NCI-H146 treated with DMSO at 0.1 percent for 48 hours (cell line): Measurements from ENCODE around the gene DCT.

Experiments used
- DNase-seq: peaks from one replicate; lab custom pipeline; 2025; ENCODE audit not compliant: unreplicated experiment; lab: John Stamatoyannopoulos, UW

DCT gene

GRCh38 chr13:94400874-94401273 is 78.6 kb downstream of the DCT start:
- no peak for DNase-seq

GRCh38 chr13:94399812-94400211 is 79.7 kb downstream of the DCT start:
- DNase-seq: no peak

DNA sequence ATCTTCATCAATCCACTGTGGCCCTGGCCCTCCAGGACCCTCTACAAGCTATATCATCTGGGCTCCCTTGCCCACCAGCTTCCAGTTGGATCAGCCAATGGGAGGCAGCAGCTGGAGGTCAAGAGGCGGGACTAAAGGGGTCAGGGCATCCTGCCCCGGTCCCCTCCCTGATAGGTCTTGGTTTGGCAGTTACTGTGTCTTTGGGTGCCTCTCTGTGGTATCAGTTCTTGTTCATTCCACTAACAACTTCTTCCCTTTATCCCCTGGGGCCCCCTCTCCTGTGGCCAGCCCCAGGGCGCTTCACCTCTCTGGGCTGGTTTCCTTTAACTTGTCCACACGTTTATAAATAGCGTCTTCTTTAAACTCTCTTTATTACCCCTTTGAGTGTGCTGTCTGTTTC is 83.6 kb downstream of the DCT start:
- DNase-seq: no peak

DNA sequence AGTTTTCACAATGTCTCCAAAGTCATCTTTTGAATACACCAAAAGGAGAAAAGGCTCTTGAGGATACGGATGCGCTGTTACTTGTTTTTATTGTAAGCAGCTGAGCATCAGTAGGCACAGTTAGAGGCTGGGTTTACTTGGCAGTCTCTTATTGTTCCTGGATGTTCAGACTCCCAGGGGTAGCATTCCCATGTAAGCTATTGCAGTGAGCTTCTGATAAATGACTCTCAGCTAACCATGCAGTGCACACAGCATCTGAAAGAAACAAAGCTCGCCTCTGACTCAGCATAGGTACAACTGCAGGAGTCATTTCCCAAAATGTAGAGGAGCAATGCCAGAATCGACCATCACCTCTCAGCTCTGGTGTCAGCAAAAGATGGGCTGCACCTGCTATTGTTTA is 84.8 kb downstream of the DCT start:
- DNase-seq: peak; percentile 72

GRCh38 chr13:94390881-94391280 is 88.6 kb downstream of the DCT start:
- DNase-seq: no peak

- no peak for DNase-seq
Observed at GRCh38 chr13:94389604-94390351, 89.7 kb downstream of the DCT start.

GRCh38 chr13:94387047-94387446 is 92.4 kb downstream of the DCT start:
- DNase-seq: no peak
